ENCODE results near the gene SULF2.

GRCh38 chr20:47815866-47816265 lies 30.6 kb upstream of the SULF2 start:
- TF ChIP-seq, protein P1, sequence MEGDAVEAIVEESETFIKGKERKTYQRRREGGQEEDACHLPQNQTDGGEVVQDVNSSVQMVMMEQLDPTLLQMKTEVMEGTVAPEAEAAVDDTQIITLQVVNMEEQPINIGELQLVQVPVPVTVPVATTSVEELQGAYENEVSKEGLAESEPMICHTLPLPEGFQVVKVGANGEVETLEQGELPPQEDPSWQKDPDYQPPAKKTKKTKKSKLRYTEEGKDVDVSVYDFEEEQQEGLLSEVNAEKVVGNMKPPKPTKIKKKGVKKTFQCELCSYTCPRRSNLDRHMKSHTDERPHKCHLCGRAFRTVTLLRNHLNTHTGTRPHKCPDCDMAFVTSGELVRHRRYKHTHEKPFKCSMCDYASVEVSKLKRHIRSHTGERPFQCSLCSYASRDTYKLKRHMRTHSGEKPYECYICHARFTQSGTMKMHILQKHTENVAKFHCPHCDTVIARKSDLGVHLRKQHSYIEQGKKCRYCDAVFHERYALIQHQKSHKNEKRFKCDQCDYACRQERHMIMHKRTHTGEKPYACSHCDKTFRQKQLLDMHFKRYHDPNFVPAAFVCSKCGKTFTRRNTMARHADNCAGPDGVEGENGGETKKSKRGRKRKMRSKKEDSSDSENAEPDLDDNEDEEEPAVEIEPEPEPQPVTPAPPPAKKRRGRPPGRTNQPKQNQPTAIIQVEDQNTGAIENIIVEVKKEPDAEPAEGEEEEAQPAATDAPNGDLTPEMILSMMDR (IDR thresholded peaks at IDR 0.05) = no peak
- no peak for TF ChIP-seq EZH2phosphoT487 (IDR thresholded peaks at IDR 0.05)
